ENCODE data around the gene NRXN2.

NRXN2 gene

GRCh38 chr11:64621283-64622019, 101.5 kb downstream of the NRXN2 start:
- no peak for DNase-seq

DNA sequence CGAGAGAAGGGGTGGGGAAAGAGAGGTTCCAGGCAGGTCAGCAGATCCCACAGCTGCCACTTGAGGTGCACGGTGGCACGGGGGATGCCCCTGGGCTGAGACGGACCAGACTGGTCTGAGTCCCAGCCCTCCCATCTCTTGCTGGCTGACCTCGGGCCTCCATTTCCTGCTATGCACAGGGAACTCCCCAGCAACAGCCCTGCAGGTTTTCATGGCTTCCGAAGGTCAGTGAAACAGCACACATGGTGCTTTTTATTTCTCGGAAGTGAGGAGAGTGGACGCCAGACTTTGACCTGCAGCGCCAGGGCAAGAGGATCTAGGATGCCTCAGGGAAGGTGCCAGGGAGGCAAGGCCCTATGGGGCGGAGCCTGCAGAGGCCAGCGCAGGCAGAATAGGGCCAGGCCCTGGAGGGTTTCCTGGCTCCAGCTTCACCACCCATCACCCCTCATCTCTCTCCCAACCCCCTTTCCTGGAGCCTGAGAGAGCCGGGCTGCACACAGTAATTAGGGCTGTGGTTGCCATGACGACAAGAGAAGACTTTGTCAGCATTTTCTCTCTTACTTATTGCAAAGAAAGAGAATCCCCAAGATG, 102.5 kb downstream of the NRXN2 start:
- DNase-seq, result peak; percentile 13

DNA sequence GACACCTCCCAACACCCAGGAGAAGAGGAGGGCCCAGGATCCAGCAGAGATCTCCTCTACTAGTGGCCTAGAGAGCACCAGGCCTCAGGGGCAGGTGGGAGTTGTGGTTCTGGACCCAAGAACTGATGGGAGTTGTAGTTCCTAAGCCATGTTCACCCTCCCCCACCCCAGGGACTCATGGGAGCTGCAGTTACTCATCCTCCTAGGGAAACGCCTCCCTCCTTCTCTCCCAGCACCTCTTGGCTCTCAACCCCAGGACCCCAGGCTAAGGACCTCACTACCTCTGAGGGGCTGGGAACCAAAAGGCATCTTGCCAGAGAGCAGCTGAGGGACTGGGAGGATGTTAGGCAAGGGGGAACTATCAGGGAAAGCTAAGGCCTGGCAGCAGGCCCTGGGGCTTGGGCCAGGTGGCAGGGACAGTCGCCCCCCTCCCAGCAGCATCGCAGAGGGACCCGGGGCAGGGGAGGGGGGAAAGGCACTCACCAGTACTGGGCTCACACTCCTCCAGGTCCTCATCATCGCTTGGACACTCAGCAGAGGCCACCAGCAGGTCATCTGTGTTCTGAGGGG, 103.1 kb downstream of the NRXN2 start:
- DNase-seq, result no peak

GRCh38 chr11:64619196-64619595, 103.8 kb downstream of the NRXN2 start:
- no peak for DNase-seq

- no peak for DNase-seq
Observed at GRCh38 chr11:64616817-64617216, 106.2 kb downstream of the NRXN2 start.

- no peak for DNase-seq
Observed at GRCh38 chr11:64614917-64615316, 108.1 kb downstream of the NRXN2 start.

DNA sequence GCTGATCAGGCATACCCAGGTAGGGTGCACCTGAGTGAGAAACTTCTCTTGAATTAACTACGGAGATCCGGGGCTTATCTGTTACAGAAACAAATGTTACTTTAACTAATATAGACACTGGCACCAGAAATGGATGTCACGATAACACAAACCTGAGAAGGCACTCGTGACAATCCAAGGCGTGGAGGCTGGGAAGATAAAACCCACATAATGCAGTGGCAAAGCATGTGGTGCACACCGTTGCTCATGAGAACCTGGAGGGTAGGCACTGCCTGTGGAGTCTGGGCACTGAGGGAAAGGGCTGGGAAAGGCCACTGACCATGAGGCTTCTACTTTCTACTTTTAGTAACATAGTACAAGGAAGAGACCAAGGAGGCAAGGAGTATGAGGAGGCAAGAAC, 109.3 kb downstream of the NRXN2 start:
- no peak for DNase-seq

- DNase-seq, result no peak
Observed at GRCh38 chr11:64611869-64612646, 110.9 kb downstream of the NRXN2 start.

- DNase-seq, result no peak
Observed at GRCh38 chr11:64611176-64611575, 111.8 kb downstream of the NRXN2 start.

DNA sequence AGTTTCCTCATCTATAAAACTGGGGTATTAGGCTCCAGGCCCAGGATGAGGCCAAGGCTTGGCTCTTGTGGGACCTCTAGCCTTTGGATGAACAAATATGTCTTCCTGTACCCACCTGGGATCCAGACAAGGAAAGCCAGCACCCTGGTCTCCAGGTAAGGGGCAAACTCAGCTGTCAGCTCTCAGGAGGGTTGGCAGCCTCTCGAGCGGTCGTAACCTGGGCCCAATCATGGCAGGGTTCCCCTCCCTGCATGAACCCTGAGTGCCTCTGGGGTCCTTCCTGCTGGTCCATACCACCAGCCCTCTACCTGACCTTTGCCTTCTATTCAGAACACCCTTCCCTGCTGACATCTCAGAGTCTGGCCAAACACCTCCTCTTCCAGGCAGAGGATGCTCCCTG, 112.4 kb downstream of the NRXN2 start:
- DNase-seq, result no peak

- no peak for DNase-seq
Observed at GRCh38 chr11:64609436-64610047, 113.5 kb downstream of the NRXN2 start.

DNA sequence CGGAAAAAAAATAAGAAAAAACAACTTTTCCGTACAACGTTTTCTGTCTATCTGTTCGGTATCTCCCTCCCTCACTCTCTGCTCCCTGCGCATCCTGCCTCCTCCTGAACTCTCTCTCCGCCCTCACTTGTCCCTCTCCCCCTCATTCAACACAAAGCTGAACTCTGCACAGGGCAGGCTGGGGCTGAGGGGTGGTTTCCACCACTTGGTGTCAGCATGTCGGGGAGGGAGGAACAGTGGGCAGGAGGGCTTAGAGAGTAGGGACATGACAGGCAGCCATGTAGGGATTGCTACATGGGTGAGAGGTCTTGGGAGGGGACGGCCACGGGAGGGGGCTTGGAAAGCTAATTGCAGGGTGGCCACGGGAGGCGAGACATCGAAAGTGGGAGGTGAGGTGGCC, 114.4 kb downstream of the NRXN2 start:
- DNase-seq, result no peak

DNA sequence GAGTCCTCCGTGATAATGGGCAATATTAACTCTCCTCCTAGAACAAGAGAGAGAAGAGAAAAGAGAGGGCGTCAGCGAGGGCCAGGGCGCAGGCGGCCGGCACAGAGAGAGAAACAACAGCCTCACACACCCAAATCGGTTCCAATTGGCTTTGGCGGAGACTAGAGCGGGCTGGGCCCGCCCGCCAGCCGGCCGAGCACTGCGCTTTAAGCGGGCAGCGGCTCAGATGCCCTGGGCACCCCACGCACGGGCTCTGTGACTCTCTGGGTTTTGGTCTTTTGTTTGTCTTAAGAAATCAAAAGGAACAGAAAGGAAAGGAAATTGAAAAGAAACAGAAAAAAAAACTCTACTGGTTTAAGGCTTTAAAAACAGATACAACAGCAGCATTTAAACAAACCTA, 115.0 kb downstream of the NRXN2 start:
- DNase-seq, result no peak

DNA sequence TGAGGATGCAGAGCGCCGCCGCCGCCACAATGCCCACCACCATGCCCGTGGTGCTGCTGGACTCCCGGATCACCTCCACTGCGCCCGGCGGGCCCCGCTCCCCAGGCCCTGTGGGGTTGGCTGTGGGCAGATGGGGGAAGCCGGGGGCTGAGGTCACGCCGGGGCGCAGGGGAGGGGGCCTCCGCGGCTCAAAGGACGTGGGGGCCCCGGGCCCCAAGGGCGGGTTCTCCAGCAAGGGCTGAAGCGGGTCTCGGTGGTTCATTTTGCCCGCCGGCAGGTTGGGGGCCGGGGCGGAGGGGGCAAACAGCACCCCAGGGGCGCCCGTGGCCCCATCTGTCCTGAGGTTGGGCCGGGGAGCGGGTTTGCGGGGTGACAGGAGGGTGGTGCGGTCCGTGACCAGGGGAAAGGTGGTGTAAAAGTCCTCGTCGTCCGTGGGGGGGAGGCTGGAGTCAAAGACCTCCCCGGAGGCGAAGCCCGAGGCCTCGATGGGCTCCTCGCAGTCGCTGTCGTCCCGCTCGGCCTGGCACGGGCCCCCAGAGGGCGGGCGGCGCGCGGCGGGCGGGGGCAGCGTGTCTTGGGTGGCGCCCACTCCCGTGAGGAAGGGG, 115.5 kb downstream of the NRXN2 start:
- no peak for DNase-seq

DNA sequence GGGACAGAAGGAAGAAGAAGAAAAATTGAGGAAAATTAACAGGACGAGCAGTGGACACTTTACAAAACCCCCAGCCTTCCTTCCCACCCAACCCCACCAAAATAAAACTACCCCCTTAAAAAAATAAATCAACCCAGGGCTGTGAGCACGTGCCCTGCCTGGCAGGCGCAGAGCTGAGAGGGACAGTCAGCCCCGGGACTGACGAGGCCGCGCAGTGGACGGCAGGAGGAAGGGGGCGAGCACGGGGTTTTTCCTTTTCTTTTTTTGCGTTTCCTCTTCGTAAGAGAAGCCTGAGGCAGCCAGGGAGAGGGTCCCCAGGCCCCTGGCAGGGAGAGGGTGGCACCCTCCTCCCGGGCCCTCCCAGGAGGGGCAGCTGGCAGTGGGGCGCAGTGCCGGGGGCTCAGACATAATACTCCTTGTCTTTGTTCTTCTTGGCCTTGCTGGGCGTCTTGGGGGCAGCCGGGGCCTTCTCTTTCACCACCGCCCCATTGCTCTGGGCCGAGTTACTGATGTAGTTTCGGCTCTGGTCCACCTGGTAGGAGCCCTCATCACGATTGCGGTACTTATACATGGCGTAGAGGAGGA, 116.1 kb downstream of the NRXN2 start:
- DNase-seq, result no peak

DNA sequence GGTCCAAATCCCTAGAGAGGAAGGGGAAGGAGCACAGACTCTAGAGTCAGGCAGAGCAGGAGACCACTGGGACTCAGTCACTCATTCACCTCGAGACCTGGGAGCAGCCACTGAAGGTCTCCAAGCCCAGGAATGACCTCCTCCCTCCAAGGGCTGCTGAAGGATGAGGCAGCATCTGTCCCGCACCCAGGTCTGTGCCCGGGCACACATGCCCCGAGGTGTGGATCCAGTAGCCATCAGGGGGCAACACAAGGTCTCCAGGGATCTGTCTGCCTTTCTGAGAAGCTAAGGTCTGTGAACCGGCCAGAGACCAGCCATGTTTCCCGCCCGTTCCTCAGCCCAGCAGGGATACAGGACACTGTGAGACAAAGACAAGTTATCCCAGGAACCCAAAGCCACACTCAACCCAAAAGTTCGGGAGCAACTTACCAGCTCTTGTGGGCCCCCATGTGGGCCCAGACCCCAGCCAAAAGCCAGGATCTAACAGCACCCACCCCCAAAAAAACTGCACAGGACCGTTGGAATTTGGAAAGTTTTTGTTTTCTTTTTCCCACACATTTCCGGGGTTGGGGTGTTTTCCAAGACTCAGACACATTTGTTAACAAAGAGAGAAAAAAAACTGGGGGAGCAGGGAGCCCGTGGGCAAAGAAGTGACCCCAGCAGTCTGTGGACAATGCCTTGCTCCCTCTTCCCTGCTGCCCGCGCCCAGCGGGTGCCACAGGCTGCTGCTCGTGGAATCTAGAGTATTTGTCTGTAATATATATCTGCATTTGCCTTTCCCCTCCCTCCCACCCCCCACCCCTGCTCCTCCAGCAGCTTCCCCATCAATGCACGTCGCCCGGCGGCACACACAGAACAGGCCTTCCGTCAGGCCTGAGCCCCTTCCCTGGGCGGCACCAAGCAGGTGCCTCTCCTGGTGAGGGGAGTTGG, 117.1 kb downstream of the NRXN2 start:
- no peak for DNase-seq

DNA sequence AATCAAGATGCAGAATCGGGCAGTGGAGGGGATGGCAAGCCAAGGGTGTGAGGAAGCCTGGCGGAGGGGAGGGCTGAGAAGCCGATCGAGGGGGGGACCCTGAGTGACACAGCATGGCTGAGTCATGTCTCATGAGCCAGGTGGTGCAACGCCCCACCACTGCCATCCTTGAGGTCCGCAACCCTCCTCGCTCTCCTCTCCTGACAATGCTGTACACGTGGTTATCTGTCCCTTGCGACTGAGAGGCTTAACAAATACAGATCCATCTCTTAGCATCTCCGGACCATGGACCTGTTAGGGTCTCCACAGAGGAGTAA, 117.8 kb downstream of the NRXN2 start:
- DNase-seq, result peak; percentile 19

DNA sequence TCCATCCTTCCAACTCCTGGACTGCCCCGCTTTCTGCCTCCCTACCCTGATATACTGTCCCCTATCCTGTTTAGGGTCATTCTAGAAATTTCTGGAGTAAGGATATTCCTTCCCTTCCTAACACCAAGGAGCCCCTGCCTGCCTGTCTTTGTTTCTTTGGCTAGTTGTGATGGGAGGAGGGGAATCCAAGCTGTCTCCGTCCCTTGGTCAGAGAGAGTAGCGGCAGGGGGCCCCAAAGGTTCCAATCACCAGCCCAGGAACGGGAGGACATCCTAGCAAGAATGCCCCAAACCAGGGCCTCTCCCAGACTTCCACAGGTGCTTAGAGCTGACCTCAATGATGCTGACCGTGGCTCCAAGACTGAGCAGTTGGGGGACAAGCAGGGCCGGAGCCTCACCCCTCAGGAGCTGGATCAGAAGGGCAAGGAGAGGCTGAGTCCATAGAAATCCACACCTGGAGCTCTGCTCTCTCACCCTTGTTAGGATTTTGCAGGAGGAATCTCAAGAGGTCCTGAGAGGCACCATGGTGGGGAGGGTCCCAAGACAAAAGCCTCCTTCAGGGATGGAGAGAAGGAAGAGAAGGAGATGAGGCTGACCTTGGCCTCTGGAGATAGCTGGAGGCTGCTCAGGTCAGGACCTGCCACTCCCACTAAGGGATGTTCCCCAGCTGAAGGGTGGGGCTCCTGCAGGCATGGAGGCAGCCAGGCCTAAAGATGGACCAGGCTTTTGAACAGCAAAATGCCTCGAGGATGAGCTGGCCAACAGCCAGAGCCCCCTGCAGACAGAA, 118.3 kb downstream of the NRXN2 start:
- no peak for DNase-seq

DNA sequence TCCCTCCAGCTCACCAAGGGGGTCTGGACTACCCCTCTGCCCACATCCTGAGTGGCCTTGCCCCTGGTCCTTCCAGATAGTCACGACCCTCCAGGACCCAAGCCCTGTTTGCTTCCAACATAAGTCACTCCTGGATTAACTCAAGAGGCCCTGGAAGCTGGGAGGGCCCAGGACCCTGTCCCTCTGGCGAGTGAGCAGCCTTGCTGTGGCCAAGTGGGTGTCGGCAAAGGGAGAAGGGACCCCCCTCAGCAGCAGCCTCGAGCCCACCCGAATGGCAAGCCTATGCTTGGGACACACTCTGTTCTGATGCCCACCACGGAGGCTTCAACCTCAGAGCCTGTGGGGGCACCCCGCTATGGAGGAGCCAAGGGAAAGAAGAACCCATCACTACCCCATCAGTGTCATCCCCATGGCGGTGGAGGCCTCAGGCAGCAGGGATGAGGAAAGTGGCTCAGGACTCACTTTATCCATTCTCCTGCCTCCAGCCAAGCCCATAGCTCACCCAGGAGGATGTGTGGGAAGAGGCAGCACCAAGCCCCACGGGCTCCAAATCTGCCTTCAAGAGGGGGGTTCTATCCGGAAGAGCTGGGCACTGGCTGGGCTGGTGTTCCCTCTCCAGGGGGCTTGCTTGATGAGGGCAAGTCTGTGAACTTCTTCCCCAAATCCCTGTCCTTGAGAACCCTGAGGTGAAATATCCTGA, 119.4 kb downstream of the NRXN2 start:
- DNase-seq, result no peak

DNA sequence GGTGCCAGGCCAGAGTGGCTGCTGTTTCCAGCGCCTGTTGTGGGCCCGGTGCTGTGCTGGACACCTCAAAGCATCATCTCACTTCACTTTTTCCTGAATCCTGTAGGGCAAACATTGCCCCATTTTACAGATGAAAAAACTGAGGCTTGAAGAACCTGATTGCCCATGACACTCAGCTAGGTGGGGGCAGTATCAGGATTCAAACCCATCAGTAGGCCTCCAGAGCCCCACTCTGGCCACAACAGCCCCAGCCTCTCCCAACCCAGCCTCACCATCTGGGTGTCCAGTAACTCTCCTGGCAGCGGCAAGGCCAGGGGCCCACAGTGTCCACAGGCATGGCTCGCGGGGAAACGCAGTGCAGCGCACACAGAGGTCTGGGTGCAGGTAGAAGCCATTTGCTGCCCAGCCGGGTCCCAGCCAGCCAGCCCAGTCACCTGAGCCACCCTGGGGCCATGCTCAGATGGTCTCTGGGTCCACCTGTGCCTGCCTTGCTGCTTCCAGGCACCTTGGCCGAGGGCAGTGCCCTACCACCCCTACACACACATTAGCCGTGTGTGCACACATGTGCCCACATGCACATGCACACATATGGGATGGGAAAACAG, 120.4 kb downstream of the NRXN2 start:
- DNase-seq, result no peak

Data from COR-L47 (cell line).